Measurements from ENCODE around the gene IPCEF1. TPM values are rescaled to one million over a fixed set of nuclear protein-coding genes. Genes with fewer than 3 reads are reported as not detected.

IPCEF1 gene
- total RNA-seq, 4 donors from 2014 or later: 3.1 to 9.7 (median 3.4) TPM

- H3K9me3 ChIP-seq: no peaks in the 10 kb centered on the region
- H3K4me3 ChIP-seq: no peak overlapping the region
- no peaks in the 10 kb centered on the region for H3K4me1 ChIP-seq
- intact Hi-C loops (cut with DNase I; ENCODE audit: low total_unique reads): no loop called here
- H3K27ac ChIP-seq: no peak overlapping the region
- H3K36me3 ChIP-seq: no peaks in the 10 kb centered on the region
- no peak for TF ChIP-seq POLR2A (IDR thresholded peaks at IDR 0.05)
- TF ChIP-seq, protein P1, sequence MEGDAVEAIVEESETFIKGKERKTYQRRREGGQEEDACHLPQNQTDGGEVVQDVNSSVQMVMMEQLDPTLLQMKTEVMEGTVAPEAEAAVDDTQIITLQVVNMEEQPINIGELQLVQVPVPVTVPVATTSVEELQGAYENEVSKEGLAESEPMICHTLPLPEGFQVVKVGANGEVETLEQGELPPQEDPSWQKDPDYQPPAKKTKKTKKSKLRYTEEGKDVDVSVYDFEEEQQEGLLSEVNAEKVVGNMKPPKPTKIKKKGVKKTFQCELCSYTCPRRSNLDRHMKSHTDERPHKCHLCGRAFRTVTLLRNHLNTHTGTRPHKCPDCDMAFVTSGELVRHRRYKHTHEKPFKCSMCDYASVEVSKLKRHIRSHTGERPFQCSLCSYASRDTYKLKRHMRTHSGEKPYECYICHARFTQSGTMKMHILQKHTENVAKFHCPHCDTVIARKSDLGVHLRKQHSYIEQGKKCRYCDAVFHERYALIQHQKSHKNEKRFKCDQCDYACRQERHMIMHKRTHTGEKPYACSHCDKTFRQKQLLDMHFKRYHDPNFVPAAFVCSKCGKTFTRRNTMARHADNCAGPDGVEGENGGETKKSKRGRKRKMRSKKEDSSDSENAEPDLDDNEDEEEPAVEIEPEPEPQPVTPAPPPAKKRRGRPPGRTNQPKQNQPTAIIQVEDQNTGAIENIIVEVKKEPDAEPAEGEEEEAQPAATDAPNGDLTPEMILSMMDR (IDR thresholded peaks at IDR 0.05): no peak
- no peak for DNase-seq
- no peaks in the 10 kb centered on the region for H3K27me3 ChIP-seq
Observed at GRCh38 chr6:154106251-154106650, 250.4 kb downstream of the IPCEF1 start.

Other genes with a start within 250 kb of the IPCEF1 start
- gene CNKSR3, start 153.9 kb upstream of the IPCEF1 start, total RNA-seq: 10 to 100 TPM in 2 of 4 donors, 1 to 10 TPM in 2; 7.6 to 29.6 (median 12.4) TPM